GM23248 (cell line): Measurements from ENCODE around the gene POLR3A. TPM values are rescaled to one million over a fixed set of nuclear protein-coding genes. Genes with fewer than 3 reads are reported as not detected.
A peak's percentile ranks its signal among the peaks of the same experiment; 100 is the strongest.

Experiments used
- DNase-seq: peaks from one replicate; pipeline ENCODE4 v3.0.0-alpha.2; 2015
- H2AFZ ChIP-seq: fragments of 200-600 bp; sonication (generic); 2 replicates; pipeline ENCODE4 v1.6.1; 2016; ENCODE audit warnings: antibody characterized with exemption
- H3F3A ChIP-seq: fragments of 200-600 bp; sonication (generic); 2 replicates; pipeline ENCODE4 v1.6.1; 2016; ENCODE audit warnings: mild to moderate bottlenecking, antibody characterized with exemption, mixed run types; ENCODE audit not compliant: insufficient read depth
- H3K27ac ChIP-seq: fragments of 200-600 bp; sonication (generic); 2 replicates; pipeline ENCODE4 v1.5.1; 2016; ENCODE audit warnings: mild to moderate bottlenecking
- H3K27me3 ChIP-seq: fragments of 200-600 bp; sonication (generic); replicated peaks from 2 replicates; pipeline ENCODE4 v1.6.1; 2016; ENCODE audit warnings: mild to moderate bottlenecking; ENCODE audit not compliant: insufficient read depth
- H3K36me3 ChIP-seq: fragments of 200-600 bp; sonication (generic); 2 replicates; pipeline ENCODE4 v1.6.1; 2016; ENCODE audit warnings: low read depth, mild to moderate bottlenecking
- H3K4me1 ChIP-seq: fragments of 200-600 bp; sonication (generic); 2 replicates; pipeline ENCODE4 v1.6.1; 2016; ENCODE audit warnings: mild to moderate bottlenecking; ENCODE audit not compliant: insufficient read depth
- H3K4me2 ChIP-seq: fragments of 200-600 bp; sonication (generic); one replicate; pipeline ENCODE4 v1.6.1; 2016; ENCODE audit warnings: mild to moderate bottlenecking; ENCODE audit not compliant: unreplicated experiment
- H3K4me3 ChIP-seq: fragments of 200-600 bp; sonication (generic); 2 replicates; pipeline ENCODE4 v1.5.1; 2016; ENCODE audit warnings: mild to moderate bottlenecking
- H3K79me2 ChIP-seq: fragments of 200-600 bp; sonication (generic); 2 replicates; pipeline ENCODE4 v1.6.1; 2016; ENCODE audit warnings: mild to moderate bottlenecking; ENCODE audit not compliant: insufficient read depth
- H3K9ac ChIP-seq: fragments of 200-600 bp; sonication (generic); 2 replicates; pipeline ENCODE4 v1.6.1; 2016; ENCODE audit warnings: mild to moderate bottlenecking
- H3K9me2 ChIP-seq: fragments of 200-600 bp; sonication (generic); 2 replicates; pipeline ENCODE4 v1.6.1; 2016; ENCODE audit warnings: mixed run types, mild to moderate bottlenecking, moderate library complexity; ENCODE audit not compliant: insufficient read depth
- H3K9me3 ChIP-seq: fragments of 200-600 bp; sonication (generic); one replicate; pipeline ENCODE4 v1.6.1; 2017; ENCODE audit warnings: low read depth
- H4K20me1 ChIP-seq: fragments of 200-600 bp; sonication (generic); 2 replicates; pipeline ENCODE4 v1.6.0; 2016; ENCODE audit not compliant: insufficient read depth
- EZH2 ChIP-seq: fragments of 200-600 bp; sonication (generic); IDR thresholded peaks from 2 replicates; pipeline ENCODE4 v1.6.1; 2018; ENCODE audit warnings: antibody characterized with exemption, mild to moderate bottlenecking; ENCODE audit not compliant: insufficient read depth, poor library complexity, severe bottlenecking
- EZH2phosphoT487 ChIP-seq: fragments of 200-600 bp; sonication (generic); IDR thresholded peaks from 2 replicates; pipeline ENCODE4 v1.6.1; 2018; ENCODE audit warnings: antibody characterized with exemption, moderate library complexity, mild to moderate bottlenecking, low read depth; ENCODE audit not compliant: insufficient read depth
- WGBS, 2 experiments: methylation state at CpG; one replicate each; pipeline ENCODE4 v1.1.6; 2015 to 2017; ENCODE audit warnings: low lambda C conversion rate in 2 of 2, low coverage in 1 of 2; ENCODE audit errors: missing lambda C conversion rate in 2 of 2; 5-methylcytosine and 5-hydroxymethylcytosine counted together
- in situ Hi-C: fragments of 300-500 bp; cut with MboI; formaldehyde crosslinking; loops from 2 replicates; pipeline ENCODE4 v1.15.0; 2020
- polyA plus RNA-seq: library from polyadenylated mRNA; unstranded; fragments of >200 nt; fragmentation: Nextera tagmentation; extraction: Ambion mirVana; gene quantifications from 2 replicates; pipeline ENCODE4 v1.2.1, GENCODE V29; 2016
- total RNA-seq: library from RNA; depleted of rRNA; stranded (reverse); fragments of >200 nt; shearing (Covaris generic); gene quantifications from 2 replicates; pipeline ENCODE4 v1.2.3, GENCODE V29; 2014

POLR3A gene
- total and polyA plus RNA-seq, 2 experiments from 2014 or later: 9.2 to 12.8 TPM

- H3K4me3 ChIP-seq: no peak overlapping the region
- no peak for DNase-seq
- peaks cover 17% of the 10 kb centered on the region for H3K79me2 ChIP-seq
- H3F3A ChIP-seq: peaks cover 49% of the 10 kb centered on the region
- no peaks in the 10 kb centered on the region for H3K9me2 ChIP-seq
- H3K4me2 ChIP-seq: no peak overlapping the region
- peaks cover 26% of the 10 kb centered on the region for H3K36me3 ChIP-seq
- H2AFZ ChIP-seq: no peak overlapping the region
- 0 out of 2 replicates have a peak overlapping the region, but pooled peaks have one; percentile 1 for H3K27ac ChIP-seq
- H3K27me3 ChIP-seq: no peaks in the 10 kb centered on the region
- no peak overlapping the region for H3K9ac ChIP-seq
- WGBS, 2 experiments: 66 to 74% methylated on average over 10 of the region's 10 CpGs
- in situ Hi-C loops: loop anchor here (10.0 kb wide), 2 partner anchors 260 to 1150 kb away; no protein-coding TSS in a partner anchor
- H4K20me1 ChIP-seq: peaks cover 3% of the 10 kb centered on the region; the same call in 1 of the 2 replicates
- TF ChIP-seq EZH2phosphoT487 (no peak), EZH2 (no peak)
- no peaks in the 10 kb centered on the region for H3K9me3 ChIP-seq
- H3K4me1 ChIP-seq: peaks cover 24% of the 10 kb centered on the region
Observed at GRCh38 chr10:78045237-78045636, 15.9 kb upstream of the POLR3A start.

DNA sequence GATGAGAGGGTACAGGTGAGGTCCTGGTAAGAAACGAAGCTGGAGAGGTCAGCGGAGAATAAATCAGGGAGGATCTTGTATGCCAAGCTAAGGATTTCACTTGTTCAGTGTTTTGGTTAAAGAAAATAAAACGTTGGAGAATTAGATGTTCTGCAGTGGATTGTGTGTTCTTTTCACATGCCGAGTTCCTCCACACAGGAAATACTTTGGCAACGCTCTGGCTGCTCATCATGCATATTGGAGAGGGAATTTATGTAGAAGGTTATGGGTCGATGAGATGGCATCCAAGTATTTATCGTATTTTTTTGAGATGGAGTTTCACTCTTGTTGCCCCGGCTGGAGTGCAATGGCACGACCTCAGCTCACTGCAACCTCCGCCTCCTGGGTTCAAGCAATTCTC is 15.4 kb upstream of the POLR3A start:
- Histone ChIP-seq H3K4me2 (no peak overlapping the region), H4K20me1 (peaks cover 8% of the 10 kb centered on the region; the same call in 1 of the 2 replicates), H3F3A (peaks cover 54% of the 10 kb centered on the region), H3K27me3 (no peaks in the 10 kb centered on the region), H3K9me3 (no peaks in the 10 kb centered on the region), H3K4me3 (no peak overlapping the region), H3K79me2 (peaks cover 22% of the 10 kb centered on the region), H3K9ac (no peak overlapping the region), H3K4me1 (peaks cover 24% of the 10 kb centered on the region), H3K36me3 (peaks cover 31% of the 10 kb centered on the region), H3K27ac (0 out of 2 replicates have a peak overlapping the region, but pooled peaks have one; percentile 1), H2AFZ (no peak overlapping the region), H3K9me2 (no peaks in the 10 kb centered on the region)
- TF ChIP-seq EZH2 (no peak), EZH2phosphoT487 (no peak)
- peak; percentile 51 for DNase-seq
- 49 to 54% methylated on average over 10 of the region's 10 CpGs for WGBS, 2 experiments
- in situ Hi-C loops: loop anchor here (10.0 kb wide), 2 partner anchors 260 to 1150 kb away; no protein-coding TSS in a partner anchor

GRCh38 chr10:78044179-78044578 is 14.9 kb upstream of the POLR3A start:
- in situ Hi-C loops: loop anchor here (10.0 kb wide), 2 partner anchors 261 to 1151 kb away; no protein-coding TSS in a partner anchor

GRCh38 chr10:78042752-78043104 is 13.4 kb upstream of the POLR3A start:
- in situ Hi-C loops: loop anchor here (10.0 kb wide), 2 partner anchors 262 to 1152 kb away; no protein-coding TSS in a partner anchor
- H4K20me1 ChIP-seq: peaks cover 21% of the 10 kb centered on the region
- no peak overlapping the region for H2AFZ ChIP-seq
- H3K9ac ChIP-seq: no peak overlapping the region
- no peak overlapping the region for H3K4me3 ChIP-seq
- H3K9me2 ChIP-seq: no peaks in the 10 kb centered on the region
- no peak for DNase-seq
- TF ChIP-seq EZH2phosphoT487 (no peak), EZH2 (no peak)
- no peak overlapping the region for H3K4me2 ChIP-seq
- H3K9me3 ChIP-seq: no peaks in the 10 kb centered on the region
- H3K4me1 ChIP-seq: peaks cover 31% of the 10 kb centered on the region
- no peaks in the 10 kb centered on the region for H3K27me3 ChIP-seq
- WGBS, 2 experiments: 92 to 94% methylated on average over 6 of the region's 6 CpGs
- H3F3A ChIP-seq: peaks cover 71% of the 10 kb centered on the region
- H3K79me2 ChIP-seq: peaks cover 42% of the 10 kb centered on the region
- peaks cover 51% of the 10 kb centered on the region for H3K36me3 ChIP-seq
- no peak overlapping the region for H3K27ac ChIP-seq

More at GRCh38 chr10:78044179-78044578, 14.9 kb upstream of the POLR3A start:
- H3K27ac ChIP-seq: peak overlapping the region; percentile 1; the same call in 1 of the 2 replicates
- DNase-seq: no peak
- H3K36me3 ChIP-seq: peaks cover 36% of the 10 kb centered on the region
- H3F3A ChIP-seq: peaks cover 59% of the 10 kb centered on the region
- no peak overlapping the region for H3K4me3 ChIP-seq
- H3K27me3 ChIP-seq: no peaks in the 10 kb centered on the region
- H3K4me2 ChIP-seq: no peak overlapping the region
- no peak overlapping the region for H2AFZ ChIP-seq
- TF ChIP-seq EZH2: no peak
- TF ChIP-seq EZH2phosphoT487: no peak
- peaks cover 14% of the 10 kb centered on the region for H4K20me1 ChIP-seq
- no peak overlapping the region for H3K9ac ChIP-seq
- H3K9me2 ChIP-seq: no peaks in the 10 kb centered on the region
- H3K9me3 ChIP-seq: no peaks in the 10 kb centered on the region
- H3K4me1 ChIP-seq: peaks cover 24% of the 10 kb centered on the region
- H3K79me2 ChIP-seq: peaks cover 27% of the 10 kb centered on the region
